K562 (cell line): ENCODE data around the gene PHTF2. TPM values are rescaled to one million over a fixed set of nuclear protein-coding genes. Genes with fewer than 3 reads are reported as not detected.
A peak's percentile ranks its signal among the peaks of the same experiment; 100 is the strongest.

ENCODE experiments used
- NR2C1 ChIP-seq, 2 experiments: fragments of 450-650 bp; IDR thresholded peaks; 2 replicates each; pipeline ENCODE4 v1.6.1; 2017; ENCODE audit warnings: mild to moderate bottlenecking in 2 of 2, antibody characterized with exemption in 1 of 2, inconsistent platforms in 1 of 2, missing compliant biosample characterization in 1 of 2, missing genetic modification characterization in 1 of 2
- NR2C2 ChIP-seq, 2 experiments: fragments of 200-800 bp in 1 of 2; sonication (Bioruptor generic) in 1 of 2; sonication (generic) in 1 of 2; formaldehyde crosslinking in 1 of 2; IDR thresholded peaks; 2 replicates each; pipeline versions ENCODE4 v1.6.1 to v1.8.0; 2016 to 2022; ENCODE audit warnings: mild to moderate bottlenecking in 1 of 2, missing compliant biosample characterization in 1 of 2, missing genetic modification characterization in 1 of 2, missing genetic modification reagents in 1 of 2
- POLR2H ChIP-seq: IDR thresholded peaks from 2 replicates; pipeline ENCODE4 v1.6.1; 2016; ENCODE audit warnings: missing genetic modification characterization, low read depth, mild to moderate bottlenecking, control low read depth, missing compliant biosample characterization, moderate library complexity
- SMC3 ChIP-seq: conservative IDR thresholded peaks from 2 replicates; pipeline ENCODE4 v1.6.1; 2011; ENCODE audit warnings: low read depth, low read length, improper control_type of control experiment; ENCODE audit not compliant: insufficient read depth
- polyA plus RNA-seq, 8 experiments: library from polyadenylated mRNA; depleted of rRNA in 4 of 8; stranded (reverse) in 5 of 8; unstranded in 3 of 8; fragments of >200 nt; fragmentation: Nextera tagmentation in 2 of 8; fragmentation: Illumina TruSeq in 1 of 8; extraction: Ambion mirVana in 2 of 8; extraction: Trizol in 1 of 8; gene quantifications; 2 replicates each; pipeline versions ENCODE4 v1.2.1 to v1.2.3, GENCODE V29; 2011 to 2014; ENCODE audit warnings: inconsistent platforms in 1 of 8, missing spikeins in 1 of 8
- total RNA-seq, 7 experiments: library from RNA; depleted of rRNA in 6 of 7; stranded (reverse); fragments of >200 nt in 6 of 7; fragmentation: Illumina TruSeq in 2 of 7; extraction: Trizol in 2 of 7; gene quantifications; 2 replicates each; pipeline versions ENCODE4 v1.2.1 to v1.2.3, GENCODE V29; 2011 to 2021; ENCODE audit warnings: low replicate concordance in 1 of 7
- TF ChIP-seq, protein P1 (sequence below), 2 experiments: fragments of 450-650 bp; formaldehyde crosslinking in 1 of 2; IDR thresholded peaks; 2 replicates each; pipeline versions ENCODE4 v1.4.0 to v1.6.1; 2014 to 2020; ENCODE audit warnings: mild to moderate bottlenecking in 2 of 2, borderline replicate concordance in 1 of 2, low read depth in 1 of 2
- TF ChIP-seq, protein P2 (sequence below), 3 experiments: IDR thresholded peaks in 2 of 3; conservative IDR thresholded peaks in 1 of 3; 2 replicates each; pipeline ENCODE4 v1.5.1; 2011 to 2012; ENCODE audit warnings: low read length in 3 of 3, mild to moderate bottlenecking in 3 of 3, control low read depth in 2 of 3, improper control_type of control experiment in 1 of 3, inconsistent platforms in 1 of 3, low read depth in 1 of 3, mixed read lengths in 1 of 3, moderate library complexity in 1 of 3; ENCODE audit not compliant: insufficient read depth in 2 of 3
- TF ChIP-seq, protein P3 (sequence below), 2 experiments: IDR thresholded peaks in 1 of 2; conservative IDR thresholded peaks in 1 of 2; 2 replicates each; pipeline ENCODE4 v1.6.1; 2016; ENCODE audit warnings: low read depth in 2 of 2, mild to moderate bottlenecking in 1 of 2, missing compliant biosample characterization in 1 of 2, missing genetic modification characterization in 1 of 2, moderate library complexity in 1 of 2

Gene PHTF2
- total and polyA plus RNA-seq, 9 of the 15 experiments (the other 6 are each of a cell fraction or from before 2014, with no cell fraction given) = 17.9 to 43.6 (median 25.4) TPM

DNA sequence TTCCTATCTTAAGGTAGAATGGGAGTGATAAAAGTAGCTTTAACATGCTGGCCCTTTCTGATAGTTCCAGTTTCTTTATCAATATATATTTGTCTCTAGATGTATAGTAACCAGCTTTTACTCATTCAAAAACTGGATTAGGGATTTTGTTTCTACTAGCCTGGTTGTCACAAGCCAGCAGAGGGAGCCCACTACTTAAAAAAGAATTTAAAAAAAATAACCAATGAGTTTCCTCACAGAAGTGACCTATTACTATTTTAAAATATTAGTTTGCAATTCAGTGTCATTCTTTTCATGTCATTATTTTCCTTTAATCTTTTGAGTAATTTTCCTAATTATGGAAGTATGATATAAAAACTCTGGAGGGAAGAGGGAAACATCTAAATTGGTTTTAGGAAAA lies 142.1 kb downstream of the PHTF2 start (continued):
- TF ChIP-seq, protein P1, sequence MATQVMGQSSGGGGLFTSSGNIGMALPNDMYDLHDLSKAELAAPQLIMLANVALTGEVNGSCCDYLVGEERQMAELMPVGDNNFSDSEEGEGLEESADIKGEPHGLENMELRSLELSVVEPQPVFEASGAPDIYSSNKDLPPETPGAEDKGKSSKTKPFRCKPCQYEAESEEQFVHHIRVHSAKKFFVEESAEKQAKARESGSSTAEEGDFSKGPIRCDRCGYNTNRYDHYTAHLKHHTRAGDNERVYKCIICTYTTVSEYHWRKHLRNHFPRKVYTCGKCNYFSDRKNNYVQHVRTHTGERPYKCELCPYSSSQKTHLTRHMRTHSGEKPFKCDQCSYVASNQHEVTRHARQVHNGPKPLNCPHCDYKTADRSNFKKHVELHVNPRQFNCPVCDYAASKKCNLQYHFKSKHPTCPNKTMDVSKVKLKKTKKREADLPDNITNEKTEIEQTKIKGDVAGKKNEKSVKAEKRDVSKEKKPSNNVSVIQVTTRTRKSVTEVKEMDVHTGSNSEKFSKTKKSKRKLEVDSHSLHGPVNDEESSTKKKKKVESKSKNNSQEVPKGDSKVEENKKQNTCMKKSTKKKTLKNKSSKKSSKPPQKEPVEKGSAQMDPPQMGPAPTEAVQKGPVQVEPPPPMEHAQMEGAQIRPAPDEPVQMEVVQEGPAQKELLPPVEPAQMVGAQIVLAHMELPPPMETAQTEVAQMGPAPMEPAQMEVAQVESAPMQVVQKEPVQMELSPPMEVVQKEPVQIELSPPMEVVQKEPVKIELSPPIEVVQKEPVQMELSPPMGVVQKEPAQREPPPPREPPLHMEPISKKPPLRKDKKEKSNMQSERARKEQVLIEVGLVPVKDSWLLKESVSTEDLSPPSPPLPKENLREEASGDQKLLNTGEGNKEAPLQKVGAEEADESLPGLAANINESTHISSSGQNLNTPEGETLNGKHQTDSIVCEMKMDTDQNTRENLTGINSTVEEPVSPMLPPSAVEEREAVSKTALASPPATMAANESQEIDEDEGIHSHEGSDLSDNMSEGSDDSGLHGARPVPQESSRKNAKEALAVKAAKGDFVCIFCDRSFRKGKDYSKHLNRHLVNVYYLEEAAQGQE (IDR thresholded peaks at IDR 0.05; ENCODE audit: borderline replicate concordance) = peak; percentile 69; the same call in 1 of the 2 replicates
- TF ChIP-seq, protein P1 (CRISPR knock-in tag; IDR thresholded peaks at IDR 0.05; ENCODE audit: low read depth) = no peak
- no peak for TF ChIP-seq NR2C1 (IDR thresholded peaks at IDR 0.05)
- TF ChIP-seq NR2C1 (tag; IDR thresholded peaks at IDR 0.05) = no peak
- no peak for TF ChIP-seq NR2C2 (CRISPR knock-in tag; IDR thresholded peaks at IDR 0.05)
- TF ChIP-seq NR2C2 (tag; IDR thresholded peaks at IDR 0.05) = no peak
- TF ChIP-seq SMC3 = peak; percentile 57; the same call in 1 of the 2 replicates
- 0 out of 2 replicates have a peak, but pooled peaks have one; percentile 49 for TF ChIP-seq POLR2H (tag)
- TF ChIP-seq, protein P2, sequence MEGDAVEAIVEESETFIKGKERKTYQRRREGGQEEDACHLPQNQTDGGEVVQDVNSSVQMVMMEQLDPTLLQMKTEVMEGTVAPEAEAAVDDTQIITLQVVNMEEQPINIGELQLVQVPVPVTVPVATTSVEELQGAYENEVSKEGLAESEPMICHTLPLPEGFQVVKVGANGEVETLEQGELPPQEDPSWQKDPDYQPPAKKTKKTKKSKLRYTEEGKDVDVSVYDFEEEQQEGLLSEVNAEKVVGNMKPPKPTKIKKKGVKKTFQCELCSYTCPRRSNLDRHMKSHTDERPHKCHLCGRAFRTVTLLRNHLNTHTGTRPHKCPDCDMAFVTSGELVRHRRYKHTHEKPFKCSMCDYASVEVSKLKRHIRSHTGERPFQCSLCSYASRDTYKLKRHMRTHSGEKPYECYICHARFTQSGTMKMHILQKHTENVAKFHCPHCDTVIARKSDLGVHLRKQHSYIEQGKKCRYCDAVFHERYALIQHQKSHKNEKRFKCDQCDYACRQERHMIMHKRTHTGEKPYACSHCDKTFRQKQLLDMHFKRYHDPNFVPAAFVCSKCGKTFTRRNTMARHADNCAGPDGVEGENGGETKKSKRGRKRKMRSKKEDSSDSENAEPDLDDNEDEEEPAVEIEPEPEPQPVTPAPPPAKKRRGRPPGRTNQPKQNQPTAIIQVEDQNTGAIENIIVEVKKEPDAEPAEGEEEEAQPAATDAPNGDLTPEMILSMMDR (IDR thresholded peaks at IDR 0.05 in 2 of 3, conservative IDR thresholded peaks at IDR 0.05 in 1 of 3; ENCODE audit: insufficient read depth in 2 of 3, low read depth in 1 of 3, low read length in 3 of 3) = peak; percentile 49 to 90 (median 57); a peak in 5 of 6 replicates
- TF ChIP-seq, protein P3, sequence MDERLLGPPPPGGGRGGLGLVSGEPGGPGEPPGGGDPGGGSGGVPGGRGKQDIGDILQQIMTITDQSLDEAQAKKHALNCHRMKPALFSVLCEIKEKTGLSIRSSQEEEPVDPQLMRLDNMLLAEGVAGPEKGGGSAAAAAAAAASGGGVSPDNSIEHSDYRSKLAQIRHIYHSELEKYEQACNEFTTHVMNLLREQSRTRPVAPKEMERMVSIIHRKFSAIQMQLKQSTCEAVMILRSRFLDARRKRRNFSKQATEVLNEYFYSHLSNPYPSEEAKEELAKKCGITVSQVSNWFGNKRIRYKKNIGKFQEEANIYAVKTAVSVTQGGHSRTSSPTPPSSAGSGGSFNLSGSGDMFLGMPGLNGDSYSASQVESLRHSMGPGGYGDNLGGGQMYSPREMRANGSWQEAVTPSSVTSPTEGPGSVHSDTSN (CRISPR knock-in tag; IDR thresholded peaks at IDR 0.05; ENCODE audit: low read depth) = no peak
- TF ChIP-seq, protein P3 (tag; conservative IDR thresholded peaks at IDR 0.05; ENCODE audit: low read depth) = no peak
